NT2/D1 (cell line): Measurements from ENCODE around the gene COX19.

Experiments
- DNase-seq: peaks from one replicate; pipeline ENCODE4 v3.0.0-alpha.2; 2011; ENCODE audit warnings: low read depth, low spot score
- H3K27me3 ChIP-seq: 2 replicates; pipeline ENCODE4 v1.6.0; 2011; ENCODE audit warnings: mild to moderate bottlenecking; ENCODE audit not compliant: insufficient read length, insufficient read depth
- H3K36me3 ChIP-seq: 2 replicates; pipeline ENCODE4 v1.6.1; 2011; ENCODE audit warnings: mild to moderate bottlenecking, low read length, mixed read lengths; ENCODE audit not compliant: insufficient read depth, insufficient read length
- H3K4me1 ChIP-seq: 2 replicates; pipeline ENCODE4 v1.5.1; 2011; ENCODE audit not compliant: insufficient read depth, insufficient read length
- H3K4me3 ChIP-seq: 2 replicates; pipeline ENCODE4 v1.5.1; 2011; ENCODE audit warnings: low read depth; ENCODE audit not compliant: insufficient read length
- H3K9ac ChIP-seq: 2 replicates; pipeline ENCODE4 v1.6.0; 2011; ENCODE audit warnings: low read depth; ENCODE audit not compliant: insufficient read length
- H3K9me3 ChIP-seq: 2 replicates; pipeline ENCODE4 v1.5.1; 2011; ENCODE audit warnings: mild to moderate bottlenecking, low read length; ENCODE audit not compliant: insufficient read depth
- SUZ12 ChIP-seq: IDR thresholded peaks from 2 replicates; pipeline ENCODE4 v1.6.1; 2011; ENCODE audit not compliant: insufficient read length, insufficient read depth; ENCODE audit errors: extremely low read depth
- YY1 ChIP-seq: IDR thresholded peaks from 2 replicates; pipeline ENCODE4 v1.6.1; 2011; ENCODE audit not compliant: insufficient read length, insufficient read depth
- ZNF274 ChIP-seq: IDR thresholded peaks from 2 replicates; pipeline ENCODE4 v1.6.1; 2011; ENCODE audit warnings: mild to moderate bottlenecking, low read depth, low read length

Gene COX19

DNA sequence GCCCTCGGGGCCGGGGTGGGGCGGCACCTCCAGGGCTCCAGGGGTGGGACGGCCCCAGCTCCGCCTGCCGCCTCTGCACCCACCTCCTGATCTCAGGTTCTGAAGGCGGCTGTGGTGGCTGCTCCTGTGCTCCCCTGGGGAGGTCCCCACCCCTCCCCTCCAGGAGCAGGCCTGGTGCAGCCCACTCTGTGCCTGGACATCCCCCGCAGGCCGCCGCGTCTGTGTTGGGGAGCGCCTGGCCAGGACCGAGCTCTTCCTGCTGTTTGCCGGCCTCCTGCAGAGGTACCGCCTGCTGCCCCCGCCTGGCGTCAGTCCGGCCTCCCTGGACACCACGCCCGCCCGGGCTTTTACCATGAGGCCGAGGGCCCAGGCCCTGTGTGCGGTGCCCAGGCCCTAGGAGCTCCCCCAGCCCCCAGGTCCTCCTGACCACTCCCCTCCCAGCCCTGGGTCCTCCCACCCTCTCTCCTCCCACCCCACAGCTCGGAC lies 13.1 kb upstream of the COX19 start:
- Histone ChIP-seq H3K4me3 (peak overlapping the region; percentile 28), H3K27me3 (no peaks in the 10 kb centered on the region), H3K9me3 (no peaks in the 10 kb centered on the region), H3K4me1 (peaks cover 31% of the 10 kb centered on the region), H3K36me3 (no peaks in the 10 kb centered on the region), H3K9ac (peak overlapping the region; percentile 70)
- no peak for DNase-seq
- no peak for TF ChIP-seq ZNF274

- H3K9me3 ChIP-seq = no peaks in the 10 kb centered on the region
- DNase-seq = no peak
- no peak for TF ChIP-seq YY1
- no peak for TF ChIP-seq ZNF274
- no peak for TF ChIP-seq SUZ12
- H3K36me3 ChIP-seq = no peaks in the 10 kb centered on the region
- H3K4me3 ChIP-seq = peak overlapping the region; percentile 28
- H3K27me3 ChIP-seq = no peaks in the 10 kb centered on the region
- peak overlapping the region; percentile 70 for H3K9ac ChIP-seq
- H3K4me1 ChIP-seq = peaks cover 31% of the 10 kb centered on the region
Observed at GRCh38 chr7:987909-988308, 12.6 kb upstream of the COX19 start.

GRCh38 chr7:986766-987751 lies 11.7 kb upstream of the COX19 start:
- Histone ChIP-seq H3K9ac (peak overlapping the region; percentile 56), H3K4me3 (no peak overlapping the region), H3K27me3 (no peaks in the 10 kb centered on the region), H3K36me3 (no peaks in the 10 kb centered on the region), H3K9me3 (no peaks in the 10 kb centered on the region), H3K4me1 (peaks cover 27% of the 10 kb centered on the region)
- DNase-seq = no peak
- TF ChIP-seq ZNF274 (no peak), SUZ12 (no peak), YY1 (no peak)

DNA sequence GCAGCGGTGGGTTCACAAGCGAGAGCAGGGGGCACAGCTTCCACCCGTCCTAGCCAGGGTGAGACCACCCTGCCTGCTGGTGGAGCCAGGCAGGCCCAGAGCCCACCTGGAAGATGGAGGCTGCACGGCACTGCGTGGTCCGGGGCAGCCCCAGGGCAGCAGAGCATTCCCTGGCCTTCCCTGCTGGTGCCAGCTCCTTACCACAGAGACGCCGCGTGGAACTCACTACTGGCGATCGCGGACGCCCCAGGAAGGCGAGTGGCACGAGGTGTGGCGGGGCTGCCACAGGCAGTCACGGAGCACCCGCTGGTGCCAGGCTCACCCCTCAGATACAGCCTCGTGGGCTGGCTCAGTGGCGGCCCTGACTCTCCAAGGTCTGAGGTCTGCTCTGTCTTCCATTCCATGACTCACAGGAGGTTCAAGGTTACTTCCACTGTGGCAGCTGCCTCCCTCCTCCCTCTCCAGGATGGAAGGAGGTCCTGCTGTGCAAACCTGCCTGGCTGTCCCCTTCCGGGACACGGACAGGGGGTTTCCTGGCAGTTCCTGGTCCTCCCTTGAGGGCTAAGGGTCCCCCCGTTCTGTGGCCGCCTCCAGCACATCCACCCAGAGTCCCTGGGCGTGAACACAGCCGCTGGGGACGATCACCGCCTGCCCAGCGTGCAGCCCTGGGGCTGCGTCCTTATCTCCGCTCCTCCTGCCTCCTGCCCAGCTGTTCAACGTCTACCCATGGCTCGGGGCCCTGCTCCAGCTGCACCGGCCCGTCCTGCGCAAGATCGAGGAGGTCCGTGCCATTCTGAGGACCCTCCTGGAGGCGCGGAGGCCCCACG lies 10.8 kb upstream of the COX19 start:
- H3K4me1 ChIP-seq = peaks cover 27% of the 10 kb centered on the region
- H3K9me3 ChIP-seq = no peaks in the 10 kb centered on the region
- H3K36me3 ChIP-seq = no peaks in the 10 kb centered on the region
- no peak for DNase-seq
- H3K27me3 ChIP-seq = no peaks in the 10 kb centered on the region
- TF ChIP-seq SUZ12 (no peak), ZNF274 (no peak), YY1 (no peak)
- H3K4me3 ChIP-seq = no peak overlapping the region
- H3K9ac ChIP-seq = peak overlapping the region; percentile 56

GRCh38 chr7:985127-985416 lies 9.7 kb upstream of the COX19 start:
- H3K4me1 ChIP-seq = peaks cover 26% of the 10 kb centered on the region
- no peaks in the 10 kb centered on the region for H3K27me3 ChIP-seq
- DNase-seq = no peak
- no peak overlapping the region for H3K9ac ChIP-seq
- H3K36me3 ChIP-seq = no peaks in the 10 kb centered on the region
- TF ChIP-seq SUZ12 (no peak), YY1 (no peak), ZNF274 (no peak)
- no peak overlapping the region for H3K4me3 ChIP-seq
- H3K9me3 ChIP-seq = no peaks in the 10 kb centered on the region

- H3K36me3 ChIP-seq = no peaks in the 10 kb centered on the region
- no peak for DNase-seq
- TF ChIP-seq SUZ12 (no peak), ZNF274 (no peak), YY1 (no peak)
- H3K27me3 ChIP-seq = no peaks in the 10 kb centered on the region
- peak overlapping the region; percentile 42 for H3K9ac ChIP-seq
- peaks cover 30% of the 10 kb centered on the region for H3K4me1 ChIP-seq
- no peak overlapping the region for H3K4me3 ChIP-seq
- no peaks in the 10 kb centered on the region for H3K9me3 ChIP-seq
Observed at GRCh38 chr7:984361-985126, 9.2 kb upstream of the COX19 start.
